ENCODE results near the gene FOXO3. TPM values are rescaled to one million over a fixed set of nuclear protein-coding genes. Genes with fewer than 3 reads are reported as not detected.

FOXO3 gene
- total and polyA plus RNA-seq, 2 of the 8 experiments (the other 6 are each of a cell fraction or from before 2014, with no cell fraction given), result 13.1 to 19.3 TPM

DNA sequence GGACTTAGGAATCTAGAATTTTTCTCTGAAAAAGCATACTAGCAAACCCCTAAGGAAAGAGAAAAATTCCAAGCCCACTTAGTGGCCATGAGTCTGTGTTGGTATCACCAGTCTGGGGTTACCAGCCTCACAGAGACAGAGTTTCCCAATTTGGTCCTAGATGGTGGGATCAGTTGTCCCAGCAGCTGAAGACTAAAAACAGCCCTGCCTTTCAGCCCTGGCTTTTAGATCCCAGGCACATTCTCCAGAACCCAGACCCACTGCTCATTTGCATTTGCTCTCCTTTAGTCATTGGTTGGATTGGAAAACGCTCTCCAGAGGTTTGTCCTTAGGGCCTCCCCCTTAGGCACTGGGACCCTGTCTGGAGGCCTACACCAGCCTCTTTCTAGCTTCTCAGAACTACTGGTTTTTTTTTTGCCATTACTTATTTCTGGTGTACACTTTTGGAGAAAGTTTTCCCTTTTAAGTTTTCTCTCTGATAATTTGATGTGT, 39.1 kb upstream of the FOXO3 start:
- H3K14ac ChIP-seq (ENCODE audit: insufficient read length), result no peak overlapping the region
- no peaks in the 10 kb centered on the region for H4K20me1 ChIP-seq (replicated peaks in 1 of 2; ENCODE audit: control insufficient read depth in 1 of 2, insufficient read depth in 2 of 2, low read length in 2 of 2)
- no peak overlapping the region for H4K5ac ChIP-seq (ENCODE audit: insufficient read length, low read depth, low read length)
- FAIRE-seq (no peak), DNase-seq (ENCODE audit: low read depth in 1 of 2, low spot score in 2 of 2) (no peak)
- no peak overlapping the region for H4K8ac ChIP-seq (ENCODE audit: extremely low read depth, insufficient read depth, low read length)
- H2BK5ac ChIP-seq (ENCODE audit: low read depth, low read length), result no peak overlapping the region
- no peak overlapping the region for H3K4me3 ChIP-seq (ENCODE audit: extremely low read depth in 1 of 4, insufficient read depth in 2 of 4, low read depth in 3 of 4, low read length in 4 of 4)
- WGBS, 2 experiments (ENCODE audit: extremely low coverage in 1 of 2, insufficient coverage in 1 of 2, insufficient read length in 1 of 2, insufficient replicate concordance in 2 of 2, low coverage in 1 of 2, low lambda C conversion rate in 2 of 2, missing lambda C conversion rate in 1 of 2), result 95% methylated on average over 1 of the region's 1 CpG; no CpG with 5 or more reads in 1 of the 2 experiments
- H3K36me3 ChIP-seq (ENCODE audit: control insufficient read depth in 2 of 4, insufficient read depth in 4 of 4, low read length in 3 of 4), result no peaks in the 10 kb centered on the region
- no peak overlapping the region for H3K4ac ChIP-seq (replicated peaks; ENCODE audit: insufficient read length, low read depth, low read length)
- H3K79me1 ChIP-seq (ENCODE audit: low read depth, low read length), result no peaks in the 10 kb centered on the region
- H3K23me2 ChIP-seq (ENCODE audit: low read depth, low read length), result no peaks in the 10 kb centered on the region
- H2AFZ ChIP-seq (ENCODE audit: low read length), result no peak overlapping the region
- H4K91ac ChIP-seq (replicated peaks; ENCODE audit: insufficient read length, low read length), result no peak overlapping the region
- ChIA-PET CTCF (ENCODE audit: partially characterized antibody) (interaction anchor here (1.1 to 2.5 kb wide), 8 partner anchors 10 to 541 kb away, joined by 3 to 7 read pairs (median 4); no protein-coding TSS in a partner anchor), POLR2A (ENCODE audit: partially characterized antibody) (interaction anchor here (0.6 kb wide), 1 partner anchor 15 kb away, joined by 3 read pairs; no protein-coding TSS in a partner anchor)
- H2BK120ac ChIP-seq (replicated peaks; ENCODE audit: low read depth, low read length), result no peak overlapping the region
- H2BK15ac ChIP-seq (ENCODE audit: low read length), result 0 out of 2 replicates have a peak overlapping the region, but pooled peaks have one; percentile 11
- no peak overlapping the region for H3K56ac ChIP-seq (replicated peaks; ENCODE audit: insufficient read length, low read depth, low read length)
- no peak overlapping the region for H3K9ac ChIP-seq (replicated peaks in 1 of 4; ENCODE audit: extremely low read depth in 1 of 4, low read depth in 3 of 4, low read length in 3 of 4)
- H3K23ac ChIP-seq (ENCODE audit: insufficient read length), result no peak overlapping the region
- H2BK20ac ChIP-seq (ENCODE audit: low read length), result no peak overlapping the region
- H2BK12ac ChIP-seq (ENCODE audit: low read depth, low read length), result no peak overlapping the region
- H3K27ac ChIP-seq (ENCODE audit: low read depth, low read length), result no peak overlapping the region
- H3K79me2 ChIP-seq (ENCODE audit: control insufficient read depth in 1 of 2, insufficient read depth in 2 of 2, low read length in 2 of 2), result no peaks in the 10 kb centered on the region
- H2AK5ac ChIP-seq (ENCODE audit: low read depth, low read length), result no peak overlapping the region
- H3K27me3 ChIP-seq (replicated peaks in 1 of 4; ENCODE audit: control insufficient read depth in 3 of 4, extremely low read depth in 1 of 4, insufficient read depth in 3 of 4, low read length in 3 of 4), result no peaks in the 10 kb centered on the region
- H3K4me1 ChIP-seq (replicated peaks in 1 of 4; ENCODE audit: control insufficient read depth in 3 of 4, insufficient read depth in 4 of 4, low read length in 3 of 4), result 0 out of 7 replicates have a peak, but pooled peaks cover 0 to 2% (median 0%) of the 10 kb centered on the region in 4 experiments
- no peaks in the 10 kb centered on the region for H3K9me3 ChIP-seq (ENCODE audit: insufficient read depth in 2 of 2, low read depth in 1 of 2, low read length in 1 of 2)
- no peak overlapping the region for H3K18ac ChIP-seq (ENCODE audit: extremely low read depth, low read length)
- no peak overlapping the region for H3K4me2 ChIP-seq (ENCODE audit: insufficient read depth in 1 of 2, low read depth in 2 of 2, low read length in 2 of 2)
- TF ChIP-seq TAF1 (IDR thresholded peaks at IDR 0.05; ENCODE audit: low read depth, low read length) (no peak), TEAD4 (IDR thresholded peaks at IDR 0.05; ENCODE audit: low read depth, low read length) (no peak), BACH1 (IDR thresholded peaks at IDR 0.05; ENCODE audit: low read length) (no peak), CTBP2 (IDR thresholded peaks at IDR 0.05; ENCODE audit: borderline replicate concordance, insufficient read depth, insufficient read length, low read length) (no peak), HDAC6 (IDR thresholded peaks at IDR 0.05; ENCODE audit: low read depth, low read length) (no peak), RBBP5 (IDR thresholded peaks at IDR 0.05; ENCODE audit: borderline replicate concordance, low read depth, low read length) (no peak), EP300 (IDR thresholded peaks at IDR 0.05; ENCODE audit: borderline replicate concordance in 1 of 2, low read depth in 2 of 2, low read length in 2 of 2) (no peak), PHF8 (conservative IDR thresholded peaks at IDR 0.05; ENCODE audit: low read depth, low read length) (no peak), CHD2 (IDR thresholded peaks at IDR 0.05; ENCODE audit: low read length) (no peak), KDM4A (IDR thresholded peaks at IDR 0.05; ENCODE audit: low read depth, low read length, severe bottlenecking) (no peak), SUZ12 (IDR thresholded peaks at IDR 0.05; ENCODE audit: low read length) (no peak), POLR2AphosphoS5 (IDR thresholded peaks at IDR 0.05; ENCODE audit: low read depth, low read length) (no peak), ASH2L (IDR thresholded peaks at IDR 0.05; ENCODE audit: low read length) (no peak), POLR2A (IDR thresholded peaks at IDR 0.05; ENCODE audit: control extremely low read depth in 1 of 2, low read depth in 2 of 2, low read length in 2 of 2) (no peak)
- TF ChIP-seq, protein P1, sequence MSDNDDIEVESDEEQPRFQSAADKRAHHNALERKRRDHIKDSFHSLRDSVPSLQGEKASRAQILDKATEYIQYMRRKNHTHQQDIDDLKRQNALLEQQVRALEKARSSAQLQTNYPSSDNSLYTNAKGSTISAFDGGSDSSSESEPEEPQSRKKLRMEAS (IDR thresholded peaks at IDR 0.05), result no peak
